PFSK-1 (cell line): Measurements from ENCODE around the gene FDCSP. TPM values are rescaled to one million over a fixed set of nuclear protein-coding genes. Genes with fewer than 3 reads are reported as not detected.

Experiments used
- FOXP2 ChIP-seq: optimal IDR thresholded peaks from 2 replicates; pipeline ENCODE3; 2011; ENCODE audit warnings: borderline replicate concordance, control low read depth, inconsistent platforms; ENCODE audit not compliant: insufficient read depth; ENCODE audit errors: extremely low read length, extremely low read depth
- POLR2AphosphoS5 ChIP-seq: IDR thresholded peaks from 2 replicates; pipeline ENCODE4 v1.6.1; 2012; ENCODE audit warnings: low read depth, mild to moderate bottlenecking, control low read depth, low read length, moderate library complexity
- REST ChIP-seq, 2 experiments: IDR thresholded peaks; 2 replicates each; pipeline versions ENCODE4 v1.6.1 to v1.8.0; 2011 to 2012; ENCODE audit warnings: low read depth in 2 of 2, low read length in 2 of 2, control low read depth in 1 of 2, inconsistent platforms in 1 of 2, mild to moderate bottlenecking in 1 of 2, moderate library complexity in 1 of 2; ENCODE audit not compliant: insufficient read depth in 1 of 2
- SIN3A ChIP-seq: IDR thresholded peaks from 2 replicates; pipeline ENCODE4 v1.6.1; 2012; ENCODE audit warnings: mild to moderate bottlenecking, low read length, moderate library complexity, borderline replicate concordance; ENCODE audit not compliant: insufficient read depth
- TAF1 ChIP-seq: IDR thresholded peaks from 2 replicates; pipeline ENCODE4 v1.6.1; 2012; ENCODE audit warnings: low read length, control low read depth, borderline replicate concordance; ENCODE audit not compliant: insufficient read depth
- polyA plus RNA-seq: library from polyadenylated mRNA; unstranded; fragments of >200 nt; gene quantifications from one replicate; pipeline ENCODE4 v1.2.1, GENCODE V29; 2012; ENCODE audit warnings: low read depth, missing spikeins; ENCODE audit not compliant: insufficient read length

Gene FDCSP
- polyA plus RNA-seq: not detected

GRCh38 chr4:70225824-70226223, at the start of gene FDCSP:
Gene FDCSP (plus strand): TSS chr4:70226124. CDS start chr4:70231195, 5,071 bp downstream.
- TF ChIP-seq POLR2AphosphoS5: no peak
- no peak for TF ChIP-seq TAF1
- TF ChIP-seq SIN3A: no peak
- no peak for TF ChIP-seq REST (IDR thresholded peaks at IDR 0.05; ENCODE audit: insufficient read depth in 1 of 2, low read depth in 2 of 2, low read length in 2 of 2)
- TF ChIP-seq FOXP2: no peak

GRCh38 chr4:70177090-70177489, 48.8 kb upstream of the FDCSP start:
- TF ChIP-seq POLR2AphosphoS5: no peak
- TF ChIP-seq FOXP2: no peak
- TF ChIP-seq REST (IDR thresholded peaks at IDR 0.05; ENCODE audit: insufficient read depth in 1 of 2, low read depth in 2 of 2, low read length in 2 of 2): no peak
- TF ChIP-seq TAF1: no peak
- no peak for TF ChIP-seq SIN3A

GRCh38 chr4:70178075-70178660, 47.8 kb upstream of the FDCSP start:
- TF ChIP-seq FOXP2 (no peak), POLR2AphosphoS5 (no peak), SIN3A (no peak), REST (IDR thresholded peaks at IDR 0.05; ENCODE audit: insufficient read depth in 1 of 2, low read depth in 2 of 2, low read length in 2 of 2) (no peak), TAF1 (no peak)

GRCh38 chr4:70179811-70180210, 46.1 kb upstream of the FDCSP start:
- no peak for TF ChIP-seq POLR2AphosphoS5
- no peak for TF ChIP-seq REST (IDR thresholded peaks at IDR 0.05; ENCODE audit: insufficient read depth in 1 of 2, low read depth in 2 of 2, low read length in 2 of 2)
- no peak for TF ChIP-seq SIN3A
- TF ChIP-seq TAF1: no peak
- no peak for TF ChIP-seq FOXP2

GRCh38 chr4:70181864-70182263, 44.1 kb upstream of the FDCSP start:
- no peak for TF ChIP-seq REST (IDR thresholded peaks at IDR 0.05; ENCODE audit: insufficient read depth in 1 of 2, low read depth in 2 of 2, low read length in 2 of 2)
- TF ChIP-seq FOXP2: no peak
- no peak for TF ChIP-seq TAF1
- TF ChIP-seq SIN3A: no peak
- no peak for TF ChIP-seq POLR2AphosphoS5
